HT1080 (cell line): ENCODE measurements around the gene NELL1. TPM values are rescaled to one million over a fixed set of nuclear protein-coding genes. Genes with fewer than 3 reads are reported as not detected.
A peak's percentile ranks its signal among the peaks of the same experiment; 100 is the strongest.

Source experiments
- DNase-seq: peaks from one replicate; pipeline ENCODE4 v3.0.0-alpha.2; 2015; ENCODE audit warnings: low read depth
- total RNA-seq: library from RNA; depleted of rRNA; stranded (reverse); fragments of >200 nt; shearing (Covaris generic); gene quantifications from 2 replicates; pipeline ENCODE4 v1.2.3, GENCODE V29; 2014

The NELL1 gene
- total RNA-seq, 1 experiment from 2014 or later, result not detected

DNA sequence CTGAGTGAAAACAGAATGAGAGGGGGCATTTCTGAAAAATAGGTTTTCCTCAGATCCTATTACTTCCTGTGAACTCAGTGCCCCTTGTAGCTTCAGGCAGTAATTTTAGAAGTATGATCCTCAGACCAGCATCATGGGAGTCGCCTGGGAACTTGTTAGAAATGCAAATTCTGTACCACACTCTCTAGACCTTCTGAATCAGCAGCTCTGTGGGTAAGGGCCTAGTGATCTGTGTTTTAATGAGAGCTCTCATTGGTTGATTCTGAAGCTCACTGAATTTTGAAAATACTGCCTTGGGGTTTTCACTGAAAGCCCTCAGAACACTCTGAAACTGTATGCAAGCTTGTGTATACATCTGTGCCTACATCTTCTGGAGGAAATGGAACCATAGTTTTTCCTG is 876.3 kb downstream of the NELL1 start:
- DNase-seq, result no peak

DNA sequence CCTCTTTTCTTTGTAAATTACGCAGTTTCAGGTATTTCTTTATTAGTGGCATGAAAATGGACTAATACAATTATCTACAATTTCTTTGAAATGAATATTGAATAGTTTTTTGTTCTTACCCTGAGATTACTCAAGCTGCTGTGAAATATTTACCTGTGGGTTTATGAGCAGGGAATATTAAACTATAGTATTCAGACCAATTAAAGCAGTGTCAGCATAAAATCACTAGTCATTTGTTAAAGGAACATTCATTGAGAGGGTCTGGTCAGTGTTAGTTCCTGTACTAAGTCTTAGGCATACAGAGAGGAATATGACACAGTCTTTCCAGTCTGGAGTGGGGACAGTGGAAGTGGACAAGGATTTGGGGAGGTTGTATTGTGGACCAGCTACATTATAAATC is 877.3 kb downstream of the NELL1 start:
- no peak for DNase-seq

DNA sequence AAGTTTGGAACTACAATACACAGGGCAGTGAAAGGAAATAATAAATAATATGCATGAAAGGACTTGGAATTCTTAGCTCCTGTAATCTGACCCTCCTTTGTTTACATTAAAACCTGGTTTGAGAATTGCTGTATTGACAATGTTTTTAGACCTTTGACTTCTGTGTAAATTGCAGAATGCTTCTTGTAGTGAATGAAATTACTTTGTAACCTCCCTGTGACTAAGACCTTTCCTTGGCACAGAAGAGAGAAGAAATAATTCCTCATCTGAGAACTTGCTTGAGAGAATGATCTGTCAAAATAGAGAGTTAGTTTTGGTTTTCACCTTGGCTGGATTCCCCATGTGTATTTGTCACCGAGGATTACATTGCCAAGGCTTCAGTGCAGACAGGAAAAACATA is 883.5 kb downstream of the NELL1 start:
- peak; percentile 58 for DNase-seq

DNA sequence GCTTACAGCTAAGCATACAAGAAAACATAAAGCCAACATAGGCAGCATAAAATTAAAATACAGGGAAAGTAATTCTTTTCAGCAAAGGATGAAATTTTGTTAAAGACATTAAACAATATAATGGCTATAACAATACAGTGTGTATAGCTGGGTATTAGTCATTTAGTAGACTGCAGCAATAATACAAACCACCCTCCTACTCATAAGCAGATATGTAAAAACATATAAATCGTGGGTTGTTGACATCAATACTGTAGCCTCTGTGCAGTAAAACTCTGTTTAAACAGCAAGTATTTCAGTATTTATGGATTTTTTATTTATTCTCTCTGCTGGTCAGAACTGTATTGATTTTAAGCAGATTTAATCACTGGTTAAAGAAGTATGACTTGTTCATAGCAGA is 884.4 kb downstream of the NELL1 start:
- DNase-seq, result no peak

DNA sequence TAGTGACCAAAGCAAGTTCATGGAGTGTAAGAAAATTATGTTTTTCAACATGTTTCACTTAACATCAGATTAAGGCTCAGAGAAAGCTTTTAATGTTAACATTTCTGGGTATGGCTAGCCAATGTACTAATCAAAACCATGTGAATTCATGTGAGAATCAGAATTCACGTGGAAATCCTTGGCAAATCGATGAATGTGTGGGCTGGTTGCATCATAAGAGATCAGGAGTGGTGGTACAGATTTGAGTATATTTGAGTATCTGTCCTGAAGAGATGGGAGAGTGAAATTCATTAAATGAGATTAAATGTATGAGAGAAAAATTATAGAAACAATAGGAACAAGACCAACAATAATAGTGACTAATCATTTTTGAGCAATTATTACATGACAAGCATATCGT is 884.9 kb downstream of the NELL1 start:
- no peak for DNase-seq

DNA sequence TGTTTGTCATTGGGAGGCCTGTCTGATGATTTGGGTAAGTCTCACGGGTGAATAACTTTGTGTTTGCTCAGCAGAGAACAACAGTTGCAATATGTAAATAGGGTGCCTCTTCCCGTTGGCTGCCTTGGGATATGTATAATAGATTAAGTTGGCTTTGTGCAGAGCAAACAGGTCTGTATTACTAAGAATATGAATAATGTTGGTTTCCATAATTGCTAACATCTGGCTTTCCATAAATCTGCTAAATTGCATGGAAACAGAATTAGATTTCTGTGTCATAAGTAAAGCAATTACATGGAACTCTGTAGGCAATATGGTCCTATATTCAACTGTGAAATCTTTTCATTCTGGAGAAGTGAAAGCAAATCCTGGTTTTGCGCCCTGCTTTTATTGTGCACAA is 887.5 kb downstream of the NELL1 start:
- DNase-seq, result no peak

DNA sequence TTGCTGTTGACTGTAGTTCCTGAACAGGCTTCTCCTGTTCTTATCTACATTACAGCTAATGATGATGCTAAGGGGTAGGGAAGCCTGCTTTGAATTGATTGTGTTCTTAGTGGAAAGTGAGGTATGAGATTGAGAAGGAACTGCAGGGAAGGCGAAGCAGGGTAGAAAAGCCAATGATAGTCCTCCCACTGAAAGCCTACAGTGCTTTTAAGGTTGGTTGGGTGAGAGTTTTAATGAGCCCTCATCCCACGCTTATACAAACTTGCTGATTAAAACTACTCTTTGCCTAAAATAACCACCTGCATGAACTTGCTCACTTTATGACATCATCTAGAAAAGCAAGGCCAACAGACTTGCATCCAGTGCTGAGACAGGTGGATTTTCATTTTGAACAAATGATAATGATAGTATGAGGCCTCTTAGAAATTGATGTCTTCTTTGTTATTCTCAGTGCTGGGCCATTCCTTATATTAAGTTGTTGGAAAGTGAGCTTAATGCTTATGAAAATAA is 891.1 kb downstream of the NELL1 start:
- DNase-seq, result no peak

DNA sequence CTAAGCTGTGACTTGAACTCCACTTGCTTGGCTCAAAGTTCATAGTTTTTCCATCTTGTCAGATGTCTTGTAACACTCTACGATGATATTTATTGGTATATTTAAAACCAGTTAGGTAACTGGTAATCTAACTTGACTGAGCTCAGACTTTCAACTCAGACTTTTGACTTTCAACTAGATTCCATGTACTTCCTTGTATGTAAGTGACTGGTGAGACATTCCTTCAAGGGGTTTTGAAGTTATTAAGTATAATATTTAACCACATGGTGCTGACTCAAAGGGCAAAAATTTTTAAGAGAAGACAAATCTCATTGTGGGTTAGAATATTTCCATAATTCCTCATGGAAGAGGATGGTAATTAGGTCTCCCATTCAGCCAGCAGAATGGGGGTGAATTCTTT is 892.2 kb downstream of the NELL1 start:
- peak; percentile 66 for DNase-seq

DNA sequence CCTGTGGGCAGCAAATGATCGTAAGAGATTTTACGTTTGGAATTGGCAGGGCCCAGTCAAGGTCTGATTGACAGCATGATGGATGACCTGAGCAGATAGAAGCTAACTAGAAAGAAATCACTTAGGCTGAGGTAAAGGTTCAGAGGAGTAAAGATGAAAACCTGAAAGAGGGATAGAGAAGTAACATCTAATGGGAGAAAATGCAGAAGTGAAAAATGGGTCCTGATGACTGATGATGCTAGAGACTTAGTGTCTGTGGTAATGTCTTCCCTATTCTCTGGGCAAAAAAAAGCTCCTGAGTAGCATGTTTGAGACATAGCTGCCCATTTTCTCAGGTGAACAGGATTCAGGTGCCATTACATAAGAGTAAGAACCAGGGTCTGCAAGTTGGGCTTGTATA is 894.7 kb downstream of the NELL1 start:
- DNase-seq, result no peak

DNA sequence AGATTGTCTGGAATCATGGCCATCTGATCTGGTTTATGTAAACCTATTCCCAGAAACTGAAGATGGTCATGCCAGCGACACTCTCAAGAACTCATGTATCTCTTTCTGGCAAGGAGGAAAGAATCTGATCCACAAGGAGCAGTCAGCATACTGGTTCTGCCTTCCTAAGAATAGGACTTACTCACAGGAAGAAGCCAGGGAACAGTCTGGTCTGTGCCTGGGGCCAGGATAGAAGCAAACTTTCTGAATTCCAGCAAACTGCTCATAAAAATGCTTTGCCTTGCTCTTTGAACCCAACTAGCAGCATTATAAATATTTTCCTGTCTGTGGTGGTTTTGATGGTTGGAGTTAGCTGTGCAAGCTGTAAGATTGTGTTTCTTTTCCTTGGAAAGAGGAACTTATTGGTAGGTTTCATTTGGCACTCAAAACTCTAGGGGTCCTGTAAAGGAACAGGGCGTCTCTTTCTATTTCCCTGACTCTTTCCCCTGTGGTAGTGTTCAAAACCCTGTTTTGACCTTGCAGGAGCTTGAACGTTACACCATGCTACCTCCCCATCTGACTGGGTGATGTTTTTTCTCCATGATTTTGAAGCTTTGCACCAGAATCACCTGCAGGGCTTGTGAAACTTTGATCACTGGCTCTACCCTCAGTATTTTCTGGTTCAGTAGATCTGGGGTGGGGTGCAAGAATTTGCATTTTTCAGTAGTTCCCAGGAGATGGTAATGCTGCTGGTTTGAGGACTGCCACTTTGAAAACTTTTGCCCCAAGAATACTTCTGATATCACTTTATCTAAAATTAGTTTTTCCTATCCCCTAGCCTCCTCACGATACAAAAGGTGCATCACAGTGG is 895.7 kb downstream of the NELL1 start:
- DNase-seq, result peak; percentile 24

DNA sequence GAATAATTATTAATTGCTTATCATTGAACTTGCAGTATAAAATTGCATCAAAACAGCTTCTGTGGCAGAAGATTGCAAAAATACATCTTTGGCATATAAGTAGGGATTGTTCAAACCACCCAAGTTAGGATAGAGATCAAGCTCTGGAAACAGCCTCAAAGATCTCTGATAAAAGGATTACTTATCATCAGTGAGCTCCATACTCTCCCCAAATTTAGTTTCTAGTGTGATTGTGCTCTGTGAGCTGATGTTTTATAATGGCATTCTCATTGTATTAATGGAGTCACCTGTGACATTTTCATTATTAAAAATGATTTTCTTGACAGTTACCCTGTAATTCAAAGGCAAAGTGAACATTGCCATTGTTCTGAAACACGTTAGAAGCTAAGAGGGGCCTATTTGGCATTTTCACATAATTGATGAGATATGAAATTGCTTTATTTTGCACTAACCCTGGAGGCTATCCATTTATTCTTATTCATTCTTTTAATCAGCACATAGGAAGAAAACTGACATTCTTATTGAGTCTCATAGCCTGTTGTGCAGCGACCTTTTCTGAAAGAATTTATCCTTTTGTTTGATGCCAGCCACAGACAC is 897.2 kb downstream of the NELL1 start:
- no peak for DNase-seq

DNA sequence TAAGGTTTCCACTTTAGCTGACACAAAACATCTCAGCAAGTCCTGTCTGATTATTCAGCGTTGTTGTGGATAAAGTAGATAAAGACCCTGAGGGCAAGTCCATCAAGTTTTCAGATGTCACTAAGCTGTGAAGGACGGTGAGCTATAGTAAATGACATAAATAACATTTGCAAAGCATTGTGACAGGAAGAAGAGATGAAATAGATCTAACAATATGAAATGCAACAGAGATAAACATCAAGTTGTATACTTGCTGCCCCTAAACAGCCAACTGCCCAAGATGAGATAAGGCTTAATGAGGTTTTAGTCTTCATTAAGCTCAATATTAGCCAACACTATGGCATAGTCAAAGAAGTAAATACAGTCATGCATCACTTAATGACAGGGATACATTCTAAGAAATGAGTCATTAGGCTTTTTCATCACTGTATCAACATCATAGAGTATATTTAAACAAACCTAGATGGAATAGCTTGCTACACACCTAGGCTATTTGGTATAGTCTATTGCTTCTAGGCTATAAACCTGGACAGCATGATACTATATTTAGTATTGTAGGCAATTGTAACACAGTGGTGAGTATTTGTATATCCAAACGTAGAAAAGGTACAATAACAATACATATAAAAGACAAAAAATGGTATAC is 898.4 kb downstream of the NELL1 start:
- DNase-seq, result no peak

DNA sequence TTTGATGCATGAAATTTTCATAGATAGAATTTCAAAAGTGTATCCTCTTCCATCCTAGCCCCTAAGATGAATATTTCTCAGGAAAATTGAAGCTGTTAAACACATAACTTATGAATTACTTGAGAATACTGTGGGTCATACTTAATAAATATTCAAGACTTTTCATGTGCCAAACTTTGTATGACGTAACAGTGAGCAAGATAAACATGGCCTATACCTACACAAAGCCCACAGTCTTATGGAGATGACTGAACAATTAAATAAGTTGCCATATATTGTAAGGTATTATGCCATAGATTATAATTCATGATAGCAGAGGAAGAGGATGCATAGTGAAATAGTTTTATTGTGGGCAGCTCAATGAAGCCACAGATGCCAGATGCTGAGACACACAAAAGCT is 902.8 kb downstream of the NELL1 start:
- DNase-seq, result no peak

DNA sequence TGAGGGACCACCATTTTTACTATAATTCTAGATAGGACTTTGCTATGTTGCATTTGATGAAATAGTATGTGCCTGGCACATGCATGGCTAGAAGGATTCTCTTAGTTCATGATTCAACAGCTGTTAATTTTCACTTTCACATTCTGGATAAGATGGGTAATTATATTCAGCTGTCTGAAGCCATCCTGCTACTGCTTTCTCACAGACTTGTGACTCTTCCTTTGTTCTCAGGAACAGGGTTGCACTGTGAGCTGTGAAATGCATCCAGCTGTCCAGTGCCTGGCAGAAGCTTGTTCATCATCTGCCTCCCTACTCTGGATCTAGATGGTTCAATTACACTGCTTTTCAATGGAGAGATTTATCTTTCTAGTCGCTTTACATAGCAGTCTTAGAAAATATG is 913.4 kb downstream of the NELL1 start:
- no peak for DNase-seq

DNA sequence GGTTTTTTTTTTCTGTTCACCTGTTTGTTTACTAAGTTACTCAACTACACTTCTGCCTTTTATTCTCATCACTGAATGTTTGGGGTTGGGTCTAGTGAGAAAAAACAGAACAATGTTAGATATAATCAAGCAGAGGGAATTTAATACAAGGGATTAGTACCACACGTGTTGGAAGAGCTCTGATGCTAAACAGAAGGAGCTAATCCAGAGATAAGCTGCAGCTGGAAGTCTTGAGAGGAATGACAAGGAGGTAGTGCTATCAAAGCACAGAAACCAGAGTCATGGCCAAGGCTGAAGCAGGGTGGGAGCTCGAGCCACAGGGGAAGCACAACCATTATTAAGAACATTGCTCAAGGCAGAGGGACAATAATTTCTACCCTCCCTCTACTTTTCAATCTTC is 919.4 kb downstream of the NELL1 start:
- no peak for DNase-seq

DNA sequence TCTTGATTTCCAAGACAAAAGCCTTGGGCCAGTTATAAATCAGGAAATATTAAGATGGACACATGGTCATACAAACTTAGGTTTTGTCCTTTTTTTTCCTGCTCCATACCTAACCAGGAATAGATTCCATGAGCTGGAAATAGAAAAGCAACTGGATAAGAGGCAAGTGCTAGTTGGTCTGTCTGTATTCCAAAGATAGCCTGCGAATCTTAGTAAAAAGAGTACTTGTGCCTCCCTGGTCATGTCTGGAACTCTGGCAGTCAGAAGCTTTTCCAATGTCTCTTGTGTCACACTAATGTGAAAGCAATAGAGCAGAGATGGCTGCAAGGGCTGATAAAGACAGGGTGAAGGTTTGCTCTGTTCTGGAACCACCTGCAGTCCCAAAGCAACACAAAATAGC is 933.3 kb downstream of the NELL1 start:
- no peak for DNase-seq

DNA sequence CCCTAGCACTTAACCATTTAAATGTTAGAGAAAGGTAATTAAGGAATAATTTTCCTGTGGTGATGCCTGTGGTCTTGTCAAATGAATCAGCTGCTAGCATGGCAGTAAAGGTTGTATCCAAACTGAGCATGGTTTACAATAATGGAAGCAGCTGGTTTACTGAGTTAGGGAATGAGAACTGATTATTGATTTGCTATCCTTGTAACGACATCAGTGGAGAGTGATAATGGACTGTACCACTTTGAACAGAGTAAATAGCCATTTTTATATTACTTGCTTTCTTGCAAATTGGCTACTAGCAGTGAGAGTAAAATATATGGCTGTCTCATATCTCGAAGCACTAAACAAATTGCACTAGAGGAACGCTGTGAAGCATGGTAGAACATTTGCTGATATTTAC is 934.5 kb downstream of the NELL1 start:
- DNase-seq, result no peak

DNA sequence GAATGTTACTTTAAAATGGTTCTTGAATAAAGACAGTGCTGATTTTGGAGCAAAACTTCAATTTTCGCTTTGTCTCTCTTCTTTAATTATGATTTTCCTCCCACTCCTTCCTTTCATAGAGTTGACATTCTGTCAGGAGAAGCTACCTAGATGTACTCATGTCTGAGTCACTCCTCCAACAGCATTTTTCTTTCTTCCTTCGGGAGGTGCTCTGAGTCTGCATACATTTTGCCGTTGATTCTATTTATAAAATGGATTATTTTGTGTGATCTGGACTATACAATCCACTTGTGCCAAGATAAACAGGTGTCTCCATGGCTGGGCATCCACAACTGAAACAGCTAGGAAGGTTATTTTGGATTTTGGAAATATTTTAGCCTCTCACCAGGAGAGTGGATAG is 935.2 kb downstream of the NELL1 start:
- DNase-seq, result peak; percentile 52

DNA sequence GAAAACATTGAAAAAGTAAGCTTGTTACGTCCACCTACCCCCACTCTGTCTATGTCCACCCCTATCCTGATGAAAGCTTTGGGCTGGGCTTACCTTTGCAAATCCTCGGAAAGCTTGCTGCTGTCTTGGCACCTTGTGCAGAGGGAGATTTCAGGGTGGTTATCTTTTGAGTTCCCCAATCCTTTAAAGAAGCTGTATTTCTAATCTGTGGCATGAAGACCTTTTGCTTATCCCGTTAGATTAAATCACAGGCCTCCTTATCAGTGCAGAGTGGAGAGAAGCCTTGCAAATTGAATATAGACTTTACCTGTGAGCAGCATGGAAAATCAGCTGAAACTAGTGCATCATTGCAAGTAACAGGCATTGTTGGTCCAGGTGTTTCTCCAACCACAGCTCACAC is 942.9 kb downstream of the NELL1 start:
- DNase-seq, result no peak

DNA sequence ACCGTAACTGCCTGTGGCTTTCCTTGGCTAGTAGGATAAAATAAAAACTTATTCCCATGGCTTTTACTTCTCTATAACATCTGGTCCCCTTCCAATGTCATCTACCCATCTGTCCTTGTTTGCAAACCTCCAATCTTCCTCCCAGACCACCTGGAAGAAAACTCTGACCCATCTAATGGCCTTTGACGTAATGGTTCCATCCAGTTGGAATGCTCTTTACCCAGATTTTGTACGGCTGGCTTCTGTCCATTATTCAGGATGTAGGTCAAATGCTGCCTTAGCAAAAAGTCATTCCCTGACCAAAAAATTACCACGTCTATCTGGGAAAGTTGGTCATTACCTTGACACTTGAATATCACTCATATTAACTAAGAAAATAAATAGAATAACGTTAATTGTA is 945.6 kb downstream of the NELL1 start:
- no peak for DNase-seq

DNA sequence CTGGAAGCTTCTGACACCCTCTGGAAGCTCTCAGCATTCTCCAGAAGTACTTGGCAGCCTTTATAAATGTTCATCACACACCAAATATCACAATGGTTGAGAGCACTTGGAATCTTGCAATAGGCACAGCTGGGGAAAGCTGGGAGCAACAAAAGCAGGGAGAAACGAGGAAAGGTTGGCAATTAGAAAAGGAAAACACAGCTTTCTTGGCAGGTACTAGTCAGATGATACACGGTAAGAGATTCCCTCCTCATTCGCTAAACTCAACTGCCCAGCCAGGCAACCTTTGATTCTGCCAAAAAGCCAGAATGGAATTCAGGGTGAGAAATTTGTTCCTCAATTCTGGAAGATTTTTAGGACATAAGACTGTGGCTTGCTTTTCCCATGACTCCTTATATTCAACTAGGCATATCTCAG is 946.6 kb downstream of the NELL1 start:
- DNase-seq, result no peak

DNA sequence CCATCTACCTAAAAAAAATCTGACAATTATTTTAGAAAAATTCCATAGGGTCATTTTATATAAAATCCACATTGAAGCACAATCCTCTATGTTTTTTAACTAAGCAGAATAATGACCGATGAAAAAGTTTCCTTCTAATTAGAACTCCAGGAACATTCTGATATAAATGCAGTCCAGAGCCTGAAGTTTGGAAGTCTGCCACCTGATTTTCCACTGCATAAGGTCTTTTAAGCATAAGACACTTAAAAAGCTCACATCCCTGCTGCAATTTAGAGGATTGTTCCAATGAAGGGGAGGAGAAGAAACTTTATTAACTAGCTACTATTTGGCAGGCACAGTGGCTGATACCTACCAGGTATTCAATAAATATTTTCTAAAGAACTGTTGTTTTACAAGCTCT is 953.2 kb downstream of the NELL1 start:
- DNase-seq, result no peak

DNA sequence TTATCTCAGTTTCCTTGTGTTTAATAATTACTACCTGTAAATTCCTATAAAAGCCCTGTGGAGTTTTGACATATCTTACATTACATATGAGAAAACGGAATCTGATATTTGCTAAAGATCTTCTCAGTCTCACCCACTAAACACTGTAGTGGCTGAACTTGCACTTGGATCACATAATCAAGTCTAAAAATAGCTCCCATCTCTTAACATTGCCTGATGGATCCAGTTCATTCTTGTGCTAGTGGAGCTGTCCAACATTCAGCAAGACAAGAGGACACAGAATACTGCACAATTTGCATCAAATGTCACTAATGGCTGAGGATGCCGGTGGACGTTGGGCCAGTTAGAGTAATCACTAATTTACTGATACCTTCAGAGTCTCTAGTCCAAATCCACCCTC is 953.6 kb downstream of the NELL1 start:
- DNase-seq, result no peak
